IMR-90 (cell line): Measurements from ENCODE around the gene GPR153. TPM values are rescaled to one million over a fixed set of nuclear protein-coding genes. Genes with fewer than 3 reads are reported as not detected.

Experiments
- ATAC-seq: fragments of 200-7000 bp; cut with Tn5 transposase; 2 replicates; pipeline ENCODE4 v1.9.1; 2020; ENCODE audit warnings: low read depth, mild to moderate bottlenecking, moderate library complexity
- BruUV-seq: library from RNA; stranded (reverse); fragments of 400-500 nt; replicated peaks from 2 replicates; lab custom pipeline; 2021; lab: Mats Ljungman, UMichigan
- CTCF ChIA-PET: fragments of 300-600 bp; formaldehyde crosslinking; extraction: SDS; loops from one replicate; lab custom pipeline; 2021; ENCODE audit warnings: antibody characterized with exemption; lab: Yijun Ruan, JAX
- POLR2A ChIA-PET: fragments of 300-600 bp; sonication (Branson Sonifier 250); formaldehyde crosslinking; loops from one replicate; lab custom pipeline; 2022; ENCODE audit warnings: antibody characterized with exemption; ENCODE audit not compliant: unreplicated experiment; lab: Charles Lee
- DNase-seq: peaks from one replicate; pipeline ENCODE4 v3.0.0; 2013
- H2AFZ ChIP-seq: replicated peaks from 2 replicates; pipeline ENCODE3; 2013; ENCODE audit warnings: low read length, mild to moderate bottlenecking; ENCODE audit not compliant: poor library complexity
- H2AK5ac ChIP-seq: 2 replicates; pipeline ENCODE4 v1.6.1; 2013; ENCODE audit warnings: low read depth, low read length, inconsistent platforms
- H2AK9ac ChIP-seq: replicated peaks from 2 replicates; pipeline ENCODE3; 2013; ENCODE audit warnings: mild to moderate bottlenecking, low read depth, low read length, moderate library complexity; ENCODE audit not compliant: poor library complexity
- H2BK120ac ChIP-seq: 2 replicates; pipeline ENCODE4 v1.6.1; 2013; ENCODE audit warnings: low read depth, low read length, inconsistent platforms
- H2BK15ac ChIP-seq: 3 replicates; pipeline ENCODE4 v1.6.1; 2013; ENCODE audit warnings: low read depth, low read length, inconsistent platforms
- H2BK20ac ChIP-seq: 2 replicates; pipeline ENCODE4 v1.6.1; 2013; ENCODE audit warnings: low read depth, mild to moderate bottlenecking, inconsistent platforms, low read length, moderate library complexity
- H2BK5ac ChIP-seq: 2 replicates; pipeline ENCODE4 v1.6.1; 2013; ENCODE audit warnings: mild to moderate bottlenecking, low read depth, low read length, inconsistent platforms; ENCODE audit not compliant: poor library complexity, severe bottlenecking
- H3K14ac ChIP-seq: replicated peaks from 2 replicates; pipeline ENCODE4 v1.6.1; 2013; ENCODE audit warnings: low read depth, low read length, inconsistent platforms
- H3K18ac ChIP-seq: 2 replicates; pipeline ENCODE4 v1.6.1; 2013; ENCODE audit warnings: low read depth, low read length, control low read depth
- H3K23ac ChIP-seq: 2 replicates; pipeline ENCODE4 v1.6.1; 2013; ENCODE audit warnings: low read depth, low read length, inconsistent platforms
- H3K27ac ChIP-seq: 2 replicates; pipeline ENCODE4 v1.5.1; 2013; ENCODE audit warnings: mild to moderate bottlenecking, control low read depth, low read length; ENCODE audit not compliant: insufficient read depth
- H3K27me3 ChIP-seq: 2 replicates; pipeline ENCODE4 v1.6.1; 2013; ENCODE audit warnings: low read length; ENCODE audit not compliant: control insufficient read depth, insufficient read depth
- H3K36me3 ChIP-seq: 2 replicates; pipeline ENCODE4 v1.6.1; 2013; ENCODE audit warnings: low read length, mixed read lengths; ENCODE audit not compliant: control insufficient read depth, insufficient read depth
- H3K4ac ChIP-seq: 2 replicates; pipeline ENCODE4 v1.6.1; 2013; ENCODE audit warnings: low read depth, low read length, inconsistent platforms
- H3K4me1 ChIP-seq: 2 replicates; pipeline ENCODE4 v1.6.1; 2013; ENCODE audit warnings: low read length, mixed read lengths; ENCODE audit not compliant: control insufficient read depth, insufficient read depth
- H3K4me2 ChIP-seq: 2 replicates; pipeline ENCODE4 v1.6.1; 2013; ENCODE audit warnings: low read depth, mild to moderate bottlenecking, control low read depth, low read length, moderate library complexity
- H3K4me3 ChIP-seq: 2 replicates; pipeline ENCODE4 v1.5.1; 2013; ENCODE audit warnings: low read depth, mild to moderate bottlenecking, control low read depth, low read length, moderate library complexity; ENCODE audit not compliant: insufficient read depth
- H3K56ac ChIP-seq: 2 replicates; pipeline ENCODE4 v1.6.1; 2013; ENCODE audit warnings: low read length, inconsistent platforms; ENCODE audit not compliant: insufficient read depth; ENCODE audit errors: extremely low read depth
- H3K79me1 ChIP-seq, 2 experiments: 2 replicates each; pipeline ENCODE4 v1.6.1; 2013; ENCODE audit warnings: low read length in 2 of 2, inconsistent platforms in 1 of 2, low read depth in 1 of 2
- H3K9ac ChIP-seq: 2 replicates; pipeline ENCODE4 v1.6.1; 2013; ENCODE audit warnings: low read depth, low read length, control low read depth
- H3K9me1 ChIP-seq: 2 replicates; pipeline ENCODE4 v1.6.1; 2013; ENCODE audit warnings: low read length, inconsistent platforms; ENCODE audit not compliant: insufficient read depth
- H3K9me3 ChIP-seq: 2 replicates; pipeline ENCODE4 v1.6.1; 2013; ENCODE audit warnings: low read length; ENCODE audit not compliant: control insufficient read depth, insufficient read depth
- H4K20me1 ChIP-seq: 2 replicates; pipeline ENCODE4 v1.6.1; 2013; ENCODE audit warnings: low read length, inconsistent platforms; ENCODE audit not compliant: insufficient read depth
- H4K5ac ChIP-seq: 2 replicates; pipeline ENCODE4 v1.6.1; 2013; ENCODE audit warnings: mild to moderate bottlenecking, low read depth, low read length, control low read depth
- H4K8ac ChIP-seq, 2 experiments: 2 replicates each; pipeline ENCODE4 v1.6.1; 2013; ENCODE audit warnings: low read depth in 2 of 2, low read length in 2 of 2, control low read depth in 1 of 2, inconsistent platforms in 1 of 2
- H4K91ac ChIP-seq: 2 replicates; pipeline ENCODE4 v1.6.1; 2013; ENCODE audit warnings: low read depth, low read length, inconsistent platforms; ENCODE audit not compliant: insufficient read depth
- BHLHE40 ChIP-seq: fragments of 150-350 bp; IDR thresholded peaks from 2 replicates; pipeline ENCODE4 v1.6.1; 2016; ENCODE audit warnings: mild to moderate bottlenecking, low read depth, low read length
- CEBPB ChIP-seq: IDR thresholded peaks from 2 replicates; pipeline ENCODE4 v1.6.1; 2012; ENCODE audit warnings: low read depth, low read length, improper control_type of control experiment
- CHD1 ChIP-seq: IDR thresholded peaks from 2 replicates; pipeline ENCODE4 v1.6.1; 2012; ENCODE audit warnings: low read depth, low read length, improper control_type of control experiment
- FOS ChIP-seq: fragments of 150-350 bp; IDR thresholded peaks from 2 replicates; pipeline ENCODE4 v1.6.1; 2016; ENCODE audit warnings: low read depth, low read length
- MAFK ChIP-seq: IDR thresholded peaks from 2 replicates; pipeline ENCODE4 v1.6.1; 2012; ENCODE audit warnings: low read depth, low read length, improper control_type of control experiment
- MAZ ChIP-seq: IDR thresholded peaks from 2 replicates; pipeline ENCODE4 v1.6.1; 2012; ENCODE audit warnings: low read depth, mild to moderate bottlenecking, low read length, improper control_type of control experiment, moderate library complexity, borderline replicate concordance
- MXI1 ChIP-seq: IDR thresholded peaks from 2 replicates; pipeline ENCODE4 v1.6.1; 2012; ENCODE audit warnings: low read depth, mild to moderate bottlenecking, low read length, moderate library complexity, borderline replicate concordance
- NFE2L2 ChIP-seq: fragments of 150-350 bp; IDR thresholded peaks from 2 replicates; pipeline ENCODE4 v1.6.1; 2016; ENCODE audit warnings: low read depth, mild to moderate bottlenecking, low read length
- POLR2A ChIP-seq: IDR thresholded peaks from 2 replicates; pipeline ENCODE4 v1.6.1; 2012; ENCODE audit warnings: mild to moderate bottlenecking, low read depth, low read length
- RAD21 ChIP-seq: IDR thresholded peaks from 2 replicates; pipeline ENCODE4 v1.6.1; 2012; ENCODE audit warnings: low read length, improper control_type of control experiment
- RFX5 ChIP-seq: IDR thresholded peaks from 2 replicates; pipeline ENCODE4 v1.8.0; 2012; ENCODE audit warnings: low read depth, mild to moderate bottlenecking, low read length, moderate library complexity
- SMC3 ChIP-seq: fragments of 150-350 bp; IDR thresholded peaks from 2 replicates; pipeline ENCODE4 v1.6.1; 2016; ENCODE audit warnings: low read depth, mild to moderate bottlenecking, antibody characterized with exemption, low read length, moderate library complexity
- WGBS, 2 experiments: methylation state at CpG; one replicate each; pipeline versions ENCODE4 v1.1.5 to v1.1.7; 2013; ENCODE audit warnings: missing lambda C conversion rate in 2 of 2; ENCODE audit not compliant: insufficient read length in 1 of 2; ENCODE audit errors: extremely low coverage in 2 of 2; 5-methylcytosine and 5-hydroxymethylcytosine counted together
- dilution Hi-C: fragments of 300-500 bp; cut with HindIII; formaldehyde crosslinking; loops from one replicate; pipeline ENCODE4 v1.14.3; 2018; ENCODE audit warnings: low sequenced_read_pairs; ENCODE audit not compliant: unreplicated experiment
- in situ Hi-C: fragments of 300-500 bp; cut with MboI; formaldehyde crosslinking; loops from 3 replicates; pipeline ENCODE4 v1.14.3; 2019; ENCODE audit warnings: low sequenced_read_pairs, inconsistent platforms, mixed read lengths
- intact Hi-C: fragments of 100-400 bp; cut with micrococcal nuclease; formaldehyde crosslinking; loops from 2 replicates; pipeline ENCODE4 v1.10.0; 2022
- polyA plus RNA-seq, 3 experiments: library from polyadenylated mRNA; depleted of rRNA; stranded (reverse); fragments of >200 nt; gene quantifications; 2 replicates each; pipeline ENCODE4 v1.2.3, GENCODE V29; 2012; ENCODE audit warnings: low replicate concordance in 1 of 3
- total RNA-seq: library from RNA; depleted of rRNA; stranded (reverse); fragments of >200 nt; gene quantifications from 2 replicates; pipeline ENCODE4 v1.2.3, GENCODE V29; 2012
- TF ChIP-seq, protein P1 (sequence below): fragments of 150-350 bp; IDR thresholded peaks from 2 replicates; pipeline ENCODE4 v1.6.1; 2016; ENCODE audit warnings: low read depth, mild to moderate bottlenecking, low read length, moderate library complexity, borderline replicate concordance
- TF ChIP-seq, protein P2 (sequence below): fragments of 150-350 bp; IDR thresholded peaks from 2 replicates; pipeline ENCODE4 v1.6.1; 2017; ENCODE audit warnings: mild to moderate bottlenecking, antibody characterized with exemption, low read length, low read depth

The GPR153 gene
- total and polyA plus RNA-seq, 2 of the 4 experiments (the other 2 are of a cell fraction): 1.8 to 5.2 TPM

DNA sequence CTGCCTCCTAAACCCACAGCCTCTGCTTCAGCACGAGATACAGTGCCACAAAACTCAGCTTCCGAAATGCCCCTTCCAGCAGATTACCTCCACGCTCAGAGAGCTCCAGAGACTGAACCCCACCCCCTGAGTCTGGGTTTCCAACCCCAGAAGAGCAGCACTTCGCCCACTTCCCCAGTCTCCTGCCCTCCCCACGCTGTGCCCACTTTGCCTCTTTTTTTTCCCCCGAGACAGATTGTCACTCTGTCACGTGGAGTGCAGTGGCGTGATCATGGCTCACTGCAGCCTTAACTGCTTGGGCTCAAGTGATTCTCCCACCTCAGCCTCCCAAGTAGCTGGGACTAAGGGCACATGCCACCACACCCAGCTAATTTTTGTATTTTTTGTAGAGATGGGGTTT is 35.2 kb downstream of the GPR153 start (continued):
- TF ChIP-seq, protein P1, sequence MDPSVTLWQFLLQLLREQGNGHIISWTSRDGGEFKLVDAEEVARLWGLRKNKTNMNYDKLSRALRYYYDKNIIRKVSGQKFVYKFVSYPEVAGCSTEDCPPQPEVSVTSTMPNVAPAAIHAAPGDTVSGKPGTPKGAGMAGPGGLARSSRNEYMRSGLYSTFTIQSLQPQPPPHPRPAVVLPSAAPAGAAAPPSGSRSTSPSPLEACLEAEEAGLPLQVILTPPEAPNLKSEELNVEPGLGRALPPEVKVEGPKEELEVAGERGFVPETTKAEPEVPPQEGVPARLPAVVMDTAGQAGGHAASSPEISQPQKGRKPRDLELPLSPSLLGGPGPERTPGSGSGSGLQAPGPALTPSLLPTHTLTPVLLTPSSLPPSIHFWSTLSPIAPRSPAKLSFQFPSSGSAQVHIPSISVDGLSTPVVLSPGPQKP: no peak
- no peak for TF ChIP-seq RFX5
- no peak for TF ChIP-seq MXI1
- no peak for TF ChIP-seq CEBPB
- TF ChIP-seq CHD1: no peak

DNA sequence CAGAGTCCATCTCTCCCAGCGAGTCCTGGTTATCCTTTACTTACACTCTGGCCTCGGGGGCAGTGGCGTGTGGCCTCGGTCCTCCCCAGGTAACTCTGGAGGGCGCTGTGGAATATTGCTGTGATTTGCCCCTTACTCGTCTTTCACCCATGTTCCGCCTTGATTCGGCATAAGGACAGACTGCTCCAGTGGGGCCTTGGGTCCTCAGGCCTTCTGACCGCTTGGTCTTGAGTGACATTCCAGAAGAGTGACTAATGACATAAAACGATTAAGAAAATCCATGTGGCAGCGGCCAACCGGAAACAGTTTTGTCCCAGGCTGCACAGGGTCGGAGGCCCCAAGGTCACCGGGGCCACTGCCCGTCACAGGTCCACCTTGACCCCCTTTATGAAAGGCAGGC is 36.2 kb downstream of the GPR153 start:
- Histone ChIP-seq H2AFZ (no peak overlapping the region), H3K4me2 (no peak overlapping the region), H3K4ac (no peak overlapping the region), H2AK9ac (no peak overlapping the region), H3K14ac (no peak overlapping the region), H3K4me3 (no peak overlapping the region), H3K56ac (no peak overlapping the region), H3K18ac (no peak overlapping the region), H3K79me1 (peaks cover 0 to 8% of the 10 kb centered on the region in 2 experiments; a peak in 3 of 4 replicates), H2BK15ac (no peak overlapping the region), H2BK5ac (no peak overlapping the region), H3K9ac (no peak overlapping the region), H4K20me1 (no peaks in the 10 kb centered on the region; the same call in 1 of the 2 replicates), H3K9me3 (no peaks in the 10 kb centered on the region), H3K27ac (no peak overlapping the region), H2AK5ac (no peak overlapping the region), H4K5ac (no peak overlapping the region), H4K8ac (no peak overlapping the region), H3K36me3 (peaks cover 40% of the 10 kb centered on the region), H3K9me1 (no peaks in the 10 kb centered on the region; the same call in 1 of the 2 replicates), H4K91ac (no peak overlapping the region), H2BK20ac (no peak overlapping the region), H3K23ac (no peak overlapping the region), H3K27me3 (no peaks in the 10 kb centered on the region), H2BK120ac (no peak overlapping the region), H3K4me1 (no peaks in the 10 kb centered on the region)
- POLR2A ChIA-PET: no interaction called here
- WGBS, 2 experiments: 89% methylated on average over 8 of the region's 15 CpGs; no CpG with 5 or more reads in 1 of the 2 experiments
- CTCF ChIA-PET: interaction anchor here (0.9 kb wide), 1 partner anchor 11 kb away, joined by 5 read pairs; the partner anchor contains the start of gene ICMT
- DNase-seq (no peak), ATAC-seq (no peak)
- in situ Hi-C loops: no loop called here
- intact Hi-C loops: no loop called here
- dilution Hi-C loops: no loop called here
- no TSS peak for BruUV-seq
- TF ChIP-seq CHD1 (no peak), BHLHE40 (no peak), POLR2A (no peak), CEBPB (no peak), MAFK (no peak), MAZ (no peak), SMC3 (no peak), NFE2L2 (no peak), RAD21 (no peak), FOS (no peak), RFX5 (no peak)
- TF ChIP-seq, protein P2, sequence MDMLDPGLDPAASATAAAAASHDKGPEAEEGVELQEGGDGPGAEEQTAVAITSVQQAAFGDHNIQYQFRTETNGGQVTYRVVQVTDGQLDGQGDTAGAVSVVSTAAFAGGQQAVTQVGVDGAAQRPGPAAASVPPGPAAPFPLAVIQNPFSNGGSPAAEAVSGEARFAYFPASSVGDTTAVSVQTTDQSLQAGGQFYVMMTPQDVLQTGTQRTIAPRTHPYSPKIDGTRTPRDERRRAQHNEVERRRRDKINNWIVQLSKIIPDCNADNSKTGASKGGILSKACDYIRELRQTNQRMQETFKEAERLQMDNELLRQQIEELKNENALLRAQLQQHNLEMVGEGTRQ: no peak
- TF ChIP-seq, protein P1: no peak
